H1 (cell line): ENCODE data around the gene MIB1. TPM values are rescaled to one million over a fixed set of nuclear protein-coding genes. Genes with fewer than 3 reads are reported as not detected.

Source experiments
- CTCF ChIA-PET: fragments of 300-600 bp; sonication (Branson Sonifier 250); formaldehyde crosslinking; loops from one replicate; lab custom pipeline; 2021; ENCODE audit not compliant: partially characterized antibody; lab: Charles Lee
- POLR2A ChIA-PET: fragments of 300-600 bp; sonication (Branson Sonifier 250); formaldehyde crosslinking; loops from one replicate; lab custom pipeline; 2021; ENCODE audit warnings: inconsistent platforms; ENCODE audit not compliant: partially characterized antibody; lab: Charles Lee
- DNase-seq, 2 experiments: peaks; one replicate each; pipeline versions ENCODE4 v3.0.0 to v3.0.0-alpha.2; 2010 to 2022; ENCODE audit warnings: low spot score in 2 of 2, low read depth in 1 of 2, mixed read lengths in 1 of 2
- FAIRE-seq: peaks from 2 replicates; lab custom pipeline; 2011; peaks lifted over from hg19 to GRCh38; lab: Jason Lieb, UNC
- H2AFZ ChIP-seq: 2 replicates; pipeline ENCODE4 v1.8.1; 2012; ENCODE audit warnings: low read length, inconsistent platforms
- H2AK5ac ChIP-seq: 2 replicates; pipeline ENCODE4 v1.6.1; 2013; ENCODE audit warnings: low read depth, low read length
- H2BK120ac ChIP-seq: replicated peaks from 2 replicates; pipeline ENCODE3; 2013; ENCODE audit warnings: low read depth, low read length, inconsistent platforms
- H2BK12ac ChIP-seq: 2 replicates; pipeline ENCODE4 v1.6.1; 2013; ENCODE audit warnings: low read depth, low read length
- H2BK15ac ChIP-seq: 2 replicates; pipeline ENCODE4 v1.6.1; 2013; ENCODE audit warnings: low read length
- H2BK20ac ChIP-seq: 2 replicates; pipeline ENCODE4 v1.6.1; 2013; ENCODE audit warnings: low read length
- H2BK5ac ChIP-seq: 2 replicates; pipeline ENCODE4 v1.6.1; 2013; ENCODE audit warnings: low read depth, low read length
- H3K14ac ChIP-seq: 2 replicates; pipeline ENCODE4 v1.6.1; 2013; ENCODE audit warnings: inconsistent platforms; ENCODE audit not compliant: insufficient read length
- H3K18ac ChIP-seq: 2 replicates; pipeline ENCODE4 v1.6.1; 2013; ENCODE audit warnings: low read length; ENCODE audit errors: extremely low read depth
- H3K23ac ChIP-seq: 2 replicates; pipeline ENCODE4 v1.6.1; 2013; ENCODE audit warnings: inconsistent platforms; ENCODE audit not compliant: insufficient read length
- H3K23me2 ChIP-seq: 2 replicates; pipeline ENCODE4 v1.6.1; 2013; ENCODE audit warnings: low read depth, low read length
- H3K27ac ChIP-seq: 2 replicates; pipeline ENCODE4 v1.6.1; 2011; ENCODE audit warnings: low read depth, low read length, inconsistent platforms
- H3K27me3 ChIP-seq, 4 experiments: replicated peaks in 1 of 4; 1 replicate in 1 of 4; 2 replicates in 3 of 4; pipeline versions ENCODE4 v1.6.1 to v1.8.1; 2011 to 2013; ENCODE audit warnings: low read length in 3 of 4, mild to moderate bottlenecking in 3 of 4, inconsistent platforms in 2 of 4, mixed read lengths in 2 of 4, moderate library complexity in 1 of 4; ENCODE audit not compliant: control insufficient read depth in 3 of 4, insufficient read depth in 3 of 4; ENCODE audit errors: extremely low read depth in 1 of 4
- H3K36me3 ChIP-seq, 4 experiments: 2 replicates each; pipeline versions ENCODE4 v1.6.1 to v1.8.1; 2011 to 2013; ENCODE audit warnings: mild to moderate bottlenecking in 4 of 4, low read length in 3 of 4, moderate library complexity in 2 of 4, control low read depth in 1 of 4, inconsistent platforms in 1 of 4; ENCODE audit not compliant: insufficient read depth in 4 of 4, control insufficient read depth in 2 of 4
- H3K4ac ChIP-seq: replicated peaks from 2 replicates; pipeline ENCODE3; 2013; ENCODE audit warnings: low read length, low read depth, mixed read lengths, inconsistent platforms; ENCODE audit not compliant: insufficient read length
- H3K4me1 ChIP-seq, 4 experiments: replicated peaks in 1 of 4; 1 replicate in 1 of 4; 2 replicates in 3 of 4; pipeline versions ENCODE4 v1.6.1 to v1.8.1; 2011 to 2013; ENCODE audit warnings: low read length in 3 of 4, inconsistent platforms in 2 of 4, mixed read lengths in 1 of 4; ENCODE audit not compliant: insufficient read depth in 4 of 4, control insufficient read depth in 3 of 4
- H3K4me2 ChIP-seq, 2 experiments: 2 replicates each; pipeline versions ENCODE4 v1.6.1 to v1.8.1; 2011 to 2013; ENCODE audit warnings: low read depth in 2 of 2, low read length in 2 of 2, control low read depth in 1 of 2, inconsistent platforms in 1 of 2, mild to moderate bottlenecking in 1 of 2; ENCODE audit not compliant: insufficient read depth in 1 of 2
- H3K4me3 ChIP-seq, 4 experiments: fragments of 200-600, 300-600 bp in 1 of 4; sonication (generic), shearing (Covaris generic), sonication (Bioruptor Twin) in 1 of 4; 2 replicates each; pipeline versions ENCODE4 v1.5.1 to v1.8.1; 2011 to 2016; ENCODE audit warnings: low read length in 4 of 4, low read depth in 3 of 4, control low read depth in 2 of 4, inconsistent platforms in 2 of 4, mild to moderate bottlenecking in 2 of 4, mixed read lengths in 1 of 4, moderate library complexity in 1 of 4; ENCODE audit not compliant: insufficient read depth in 2 of 4; ENCODE audit errors: extremely low read depth in 1 of 4
- H3K56ac ChIP-seq: replicated peaks from 2 replicates; pipeline ENCODE3; 2013; ENCODE audit warnings: low read depth, mild to moderate bottlenecking, mixed read lengths, low read length, inconsistent platforms; ENCODE audit not compliant: insufficient read length
- H3K79me1 ChIP-seq: 2 replicates; pipeline ENCODE4 v1.6.1; 2013; ENCODE audit warnings: low read depth, low read length, control low read depth
- H3K79me2 ChIP-seq, 2 experiments: 2 replicates each; pipeline versions ENCODE4 v1.6.1 to v1.8.1; 2012 to 2013; ENCODE audit warnings: low read length in 2 of 2, mild to moderate bottlenecking in 2 of 2, inconsistent platforms in 1 of 2; ENCODE audit not compliant: insufficient read depth in 2 of 2, control insufficient read depth in 1 of 2
- H3K9ac ChIP-seq, 4 experiments: replicated peaks in 1 of 4; 1 replicate in 1 of 4; 2 replicates in 3 of 4; pipeline versions ENCODE4 v1.6.1 to v1.8.1; 2011 to 2013; ENCODE audit warnings: low read depth in 3 of 4, low read length in 3 of 4, control low read depth in 2 of 4, mild to moderate bottlenecking in 2 of 4, moderate library complexity in 2 of 4, inconsistent platforms in 1 of 4; ENCODE audit errors: extremely low read depth in 1 of 4
- H3K9me3 ChIP-seq, 2 experiments: 2 replicates each; pipeline versions ENCODE4 v1.6.1 to v1.8.1; 2012 to 2013; ENCODE audit warnings: mild to moderate bottlenecking in 2 of 2, moderate library complexity in 2 of 2, control low read depth in 1 of 2, inconsistent platforms in 1 of 2, low read depth in 1 of 2, low read length in 1 of 2, mixed read lengths in 1 of 2; ENCODE audit not compliant: insufficient read depth in 2 of 2
- H4K20me1 ChIP-seq, 2 experiments: replicated peaks in 1 of 2; 2 replicates each; pipeline versions ENCODE3 to v1.8.1; 2011 to 2013; ENCODE audit warnings: inconsistent platforms in 2 of 2, low read length in 2 of 2, mild to moderate bottlenecking in 1 of 2; ENCODE audit not compliant: insufficient read depth in 2 of 2, control insufficient read depth in 1 of 2
- H4K5ac ChIP-seq: 2 replicates; pipeline ENCODE4 v1.6.1; 2013; ENCODE audit warnings: low read length, low read depth, mixed read lengths, inconsistent platforms; ENCODE audit not compliant: insufficient read length
- H4K8ac ChIP-seq: 2 replicates; pipeline ENCODE4 v1.8.0; 2013; ENCODE audit warnings: mild to moderate bottlenecking, moderate library complexity, low read length, inconsistent platforms; ENCODE audit not compliant: insufficient read depth; ENCODE audit errors: extremely low read depth
- H4K91ac ChIP-seq: replicated peaks from 2 replicates; pipeline ENCODE3; 2013; ENCODE audit warnings: low read length, mixed read lengths, inconsistent platforms; ENCODE audit not compliant: insufficient read length
- EGR1 ChIP-seq: IDR thresholded peaks from 2 replicates; pipeline ENCODE4 v1.6.1; 2011; ENCODE audit warnings: low read depth, low read length, borderline replicate concordance
- KDM4A ChIP-seq: IDR thresholded peaks from one replicate; pipeline ENCODE4 v1.7.1; 2012; ENCODE audit warnings: low read depth, mild to moderate bottlenecking, moderate library complexity, low read length, inconsistent platforms; ENCODE audit not compliant: severe bottlenecking
- PHF8 ChIP-seq: fragments of 200-600 bp; sonication (generic); conservative IDR thresholded peaks from 2 replicates; pipeline ENCODE4 v1.7.1; 2012; ENCODE audit warnings: low read depth, mild to moderate bottlenecking, inconsistent platforms, low read length, moderate library complexity
- POLR2AphosphoS5 ChIP-seq: IDR thresholded peaks from 2 replicates; pipeline ENCODE4 v1.6.1; 2011; ENCODE audit warnings: low read depth, low read length
- WGBS, 2 experiments: shearing (Covaris generic) in 1 of 2; methylation state at CpG; one replicate each; pipeline versions ENCODE4 v1.1.6 to v1.1.7; 2013 to 2015; ENCODE audit warnings: low lambda C conversion rate in 2 of 2, mixed read lengths in 2 of 2, inconsistent platforms in 1 of 2, low coverage in 1 of 2, missing lambda C conversion rate in 1 of 2; ENCODE audit not compliant: insufficient replicate concordance in 2 of 2, insufficient coverage in 1 of 2, insufficient read length in 1 of 2; ENCODE audit errors: extremely low coverage in 1 of 2, missing lambda C conversion rate in 1 of 2; 5-methylcytosine and 5-hydroxymethylcytosine counted together
- polyA plus RNA-seq, 7 experiments: library from polyadenylated mRNA; depleted of rRNA in 3 of 7; stranded (reverse) in 5 of 7; unstranded in 2 of 7; fragments of >200 nt in 5 of 7; fragments of 200-250 nt in 2 of 7; gene quantifications; 1 replicate in 5 of 7; 2 replicates in 1 of 7; 4 replicates in 1 of 7; pipeline versions ENCODE4 v1.2.1 to v1.2.3, GENCODE V29; 2011 to 2013; ENCODE audit warnings: missing spikeins in 2 of 7, mixed read lengths in 2 of 7
- total RNA-seq: library from RNA; stranded (reverse); fragmentation: NEBNext Ultra II Directional; extraction: Animal tissue kit (Norgen Biotek cat#: 25700); gene quantifications from 2 replicates; pipeline ENCODE4 v1.2.1, GENCODE V29; 2021

MIB1 gene
- total and polyA plus RNA-seq, 2 of the 8 experiments (the other 6 are each of a cell fraction or from before 2014, with no cell fraction given): 8.2 to 60.3 TPM

GRCh38 chr18:21741312-21741561 lies 645 bp downstream of the MIB1 start:
- Histone ChIP-seq H3K27me3 (no peaks in the 10 kb centered on the region), H3K27ac (0 out of 2 replicates have a peak overlapping the region, but pooled peaks have one; percentile 91), H3K23me2 (peaks cover 6% of the 10 kb centered on the region; the same call in 1 of the 2 replicates), H4K8ac (no peak overlapping the region), H3K18ac (no peak overlapping the region; the same call in 1 of the 2 replicates), H2BK20ac (no peak overlapping the region), H2BK5ac (no peak overlapping the region), H2BK120ac (no peak overlapping the region), H4K91ac (no peak overlapping the region), H4K5ac (no peak overlapping the region), H3K9me3 (no peaks in the 10 kb centered on the region), H2AK5ac (no peak overlapping the region), H3K4ac (no peak overlapping the region), H2AFZ (no peak overlapping the region), H2BK12ac (no peak overlapping the region), H4K20me1 (peaks cover 15 to 21% of the 10 kb centered on the region in 2 experiments), H3K4me1 (peaks cover 0 to 6% (median 4%) of the 10 kb centered on the region in 4 experiments; a peak in 4 of 7 replicates), H3K79me2 (peaks cover 15 to 48% of the 10 kb centered on the region in 2 experiments), H2BK15ac (no peak overlapping the region), H3K79me1 (no peaks in the 10 kb centered on the region), H3K14ac (no peak overlapping the region), H3K36me3 (no peaks in the 10 kb centered on the region), H3K23ac (no peak overlapping the region), H3K9ac (peak overlapping the region in 2 of 4 experiments; percentile 87 to 91; a peak in 3 of 7 replicates), H3K4me2 (peak overlapping the region; percentile 80 to 88; a peak in 2 of 4 replicates), H3K56ac (no peak overlapping the region), H3K4me3 (peak overlapping the region; percentile 83 to 94 (median 88))
- 0% methylated on average over 9 of the region's 41 CpGs; no CpG with 5 or more reads in 1 of the 2 experiments for whole genome bisulfite sequencing, 2 experiments
- FAIRE-seq (no peak), DNase-seq (no peak)
- CTCF ChIA-PET: no interaction called here
- TF ChIP-seq EGR1 (peak; percentile 7; the same call in 1 of the 2 replicates), PHF8 (0 out of 2 replicates have a peak, but pooled peaks have one; percentile 2), KDM4A (peak; percentile 45), POLR2AphosphoS5 (no peak)
- POLR2A ChIA-PET: interaction anchor here (0.9 to 2.9 kb wide), 6 partner anchors 9 to 252 kb away, joined by 3 to 19 read pairs (median 6); partner anchors contain the start of genes ABHD3, ESCO1 and SNRPD1
